Stimulated activated CD8-positive, alpha-beta memory T cell treated with anti-CD3 and anti-CD28 coated beads, Interleukin-2, amount 100 ng/mL, for 1 hour (primary cell): ENCODE measurements around the gene PARK7.

Source experiments
- DNase-seq, 2 donors: peaks; one replicate each; pipeline ENCODE4 v3.0.0-alpha.2; 2020; ENCODE audit warnings: low read depth in 2 of 2

Gene PARK7

GRCh38 chr1:8010080-8010664, 48.7 kb downstream of the PARK7 start:
- no peak for DNase-seq

GRCh38 chr1:8011016-8011415, 49.5 kb downstream of the PARK7 start:
- DNase-seq = no peak

- no peak for DNase-seq
Measured at GRCh38 chr1:8011923-8012858, 50.7 kb downstream of the PARK7 start.

- DNase-seq = no peak
Measured at GRCh38 chr1:8012955-8013354, 51.4 kb downstream of the PARK7 start.

GRCh38 chr1:8013399-8013798, 51.9 kb downstream of the PARK7 start:
- DNase-seq = no peak

- DNase-seq = no peak
Measured at GRCh38 chr1:8013800-8014199, 52.3 kb downstream of the PARK7 start.

GRCh38 chr1:8014381-8014988, 53.0 kb downstream of the PARK7 start:
- no peak for DNase-seq

GRCh38 chr1:8015036-8015808, 53.7 kb downstream of the PARK7 start:
- DNase-seq = peak in 1 of 2 donors; percentile 4

GRCh38 chr1:8015809-8016165, 54.3 kb downstream of the PARK7 start:
- DNase-seq = no peak

GRCh38 chr1:8016210-8016894, 54.8 kb downstream of the PARK7 start:
- no peak for DNase-seq

GRCh38 chr1:8016895-8017241, 55.4 kb downstream of the PARK7 start:
- DNase-seq = no peak

GRCh38 chr1:8017495-8018197, 56.1 kb downstream of the PARK7 start:
- DNase-seq = no peak

GRCh38 chr1:8018492-8019228, 57.1 kb downstream of the PARK7 start:
- no peak for DNase-seq

GRCh38 chr1:8019229-8019620, 57.7 kb downstream of the PARK7 start:
- no peak for DNase-seq

- DNase-seq = no peak
Measured at GRCh38 chr1:8020032-8020431, 58.5 kb downstream of the PARK7 start.

GRCh38 chr1:8021676-8022266, 60.3 kb downstream of the PARK7 start:
- no peak for DNase-seq

- DNase-seq = no peak
Measured at GRCh38 chr1:8022395-8023286, 61.1 kb downstream of the PARK7 start.

- DNase-seq = no peak
Measured at GRCh38 chr1:8023287-8023994, 61.9 kb downstream of the PARK7 start.
